Testis (tissue), 2 donors: ENCODE data around the gene ADAMTS14.

Experiments used
- POLR2A ChIP-seq: fragments of 450-650 bp; IDR thresholded peaks from one replicate; pipeline ENCODE4 v1.6.1; 2017; ENCODE audit warnings: antibody characterized with exemption, mild to moderate bottlenecking, moderate library complexity
- TF ChIP-seq, protein P1 (sequence below), 3 experiments: fragments of 450-650 bp in 2 of 3; fragments of 200-600 bp in 1 of 3; sonication (generic) in 1 of 3; IDR thresholded peaks; one replicate each; pipeline ENCODE4 v1.5.1; 2016 to 2019; ENCODE audit warnings: antibody characterized with exemption in 3 of 3, mild to moderate bottlenecking in 2 of 3, moderate library complexity in 1 of 3

DNA sequence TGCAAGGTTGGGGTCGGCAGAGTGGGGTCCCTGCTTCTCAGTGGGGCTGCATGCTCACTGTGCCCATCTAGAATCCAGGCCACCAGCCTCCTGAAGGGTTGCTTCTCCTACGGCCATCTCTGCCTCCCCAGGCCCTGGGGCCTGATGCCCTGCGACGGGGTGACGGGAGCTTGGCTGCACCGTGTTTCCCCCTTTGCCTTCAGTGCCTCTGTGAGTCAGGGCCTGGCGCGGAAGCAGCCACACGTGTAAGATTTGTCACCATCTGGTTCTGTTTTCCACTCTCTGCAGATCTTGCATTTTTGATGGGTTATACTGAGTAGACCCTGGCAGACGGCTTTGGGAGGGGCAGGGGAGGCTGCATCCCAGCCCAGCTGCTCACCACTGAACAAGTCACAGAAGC, 7.2 kb downstream of the ADAMTS14 start:
- no peak for TF ChIP-seq POLR2A
- TF ChIP-seq, protein P1, sequence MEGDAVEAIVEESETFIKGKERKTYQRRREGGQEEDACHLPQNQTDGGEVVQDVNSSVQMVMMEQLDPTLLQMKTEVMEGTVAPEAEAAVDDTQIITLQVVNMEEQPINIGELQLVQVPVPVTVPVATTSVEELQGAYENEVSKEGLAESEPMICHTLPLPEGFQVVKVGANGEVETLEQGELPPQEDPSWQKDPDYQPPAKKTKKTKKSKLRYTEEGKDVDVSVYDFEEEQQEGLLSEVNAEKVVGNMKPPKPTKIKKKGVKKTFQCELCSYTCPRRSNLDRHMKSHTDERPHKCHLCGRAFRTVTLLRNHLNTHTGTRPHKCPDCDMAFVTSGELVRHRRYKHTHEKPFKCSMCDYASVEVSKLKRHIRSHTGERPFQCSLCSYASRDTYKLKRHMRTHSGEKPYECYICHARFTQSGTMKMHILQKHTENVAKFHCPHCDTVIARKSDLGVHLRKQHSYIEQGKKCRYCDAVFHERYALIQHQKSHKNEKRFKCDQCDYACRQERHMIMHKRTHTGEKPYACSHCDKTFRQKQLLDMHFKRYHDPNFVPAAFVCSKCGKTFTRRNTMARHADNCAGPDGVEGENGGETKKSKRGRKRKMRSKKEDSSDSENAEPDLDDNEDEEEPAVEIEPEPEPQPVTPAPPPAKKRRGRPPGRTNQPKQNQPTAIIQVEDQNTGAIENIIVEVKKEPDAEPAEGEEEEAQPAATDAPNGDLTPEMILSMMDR (IDR thresholded peaks at IDR 0.05): no peak
